NCI-H82 treated with DMSO at 0.1 percent for 48 hours (cell line): ENCODE data around the gene SLC15A4.

Source experiments
- DNase-seq: peaks from one replicate; lab custom pipeline; 2025; ENCODE audit not compliant: unreplicated experiment; lab: John Stamatoyannopoulos, UW

Gene SLC15A4

DNA sequence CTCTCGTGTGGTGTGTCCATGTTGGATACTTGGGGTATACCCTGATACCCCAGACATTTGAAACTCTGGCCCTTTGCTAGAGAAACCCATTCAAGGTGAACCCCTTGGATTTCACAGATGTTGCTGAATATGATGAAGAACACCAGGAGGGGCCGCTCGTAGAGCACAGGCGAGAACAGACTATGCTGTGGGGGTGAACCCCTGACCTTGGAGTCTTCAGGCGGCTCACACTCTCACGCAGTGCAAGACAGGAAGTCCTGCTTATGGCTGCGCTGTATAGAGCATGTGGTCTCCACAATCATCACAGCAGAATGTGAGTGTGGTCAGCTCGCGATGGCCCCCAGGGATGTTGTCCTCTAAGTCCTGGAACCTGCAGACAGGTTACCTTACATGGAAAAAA, 60.4 kb downstream of the SLC15A4 start:
- DNase-seq, result no peak

DNA sequence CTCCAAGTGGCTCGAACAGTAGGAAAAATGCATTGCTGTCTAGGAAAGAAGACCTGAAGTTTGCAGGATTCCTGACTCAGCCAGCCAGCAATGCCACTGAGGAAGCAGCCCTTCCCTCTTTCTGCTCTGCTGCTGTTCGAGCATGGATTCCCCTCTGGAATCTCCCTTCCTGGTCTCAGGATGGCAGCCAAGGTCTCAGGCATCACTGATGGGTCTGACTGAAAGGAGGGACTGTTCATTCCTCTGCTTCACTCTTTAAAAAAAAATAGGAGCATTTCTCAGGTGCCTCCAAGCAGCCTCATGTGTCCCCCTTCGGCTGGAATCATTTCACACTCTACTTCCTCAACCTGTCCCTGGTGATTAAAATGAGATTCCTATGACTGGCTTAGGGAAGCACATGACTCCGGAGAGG, 62.4 kb downstream of the SLC15A4 start:
- DNase-seq, result no peak

DNA sequence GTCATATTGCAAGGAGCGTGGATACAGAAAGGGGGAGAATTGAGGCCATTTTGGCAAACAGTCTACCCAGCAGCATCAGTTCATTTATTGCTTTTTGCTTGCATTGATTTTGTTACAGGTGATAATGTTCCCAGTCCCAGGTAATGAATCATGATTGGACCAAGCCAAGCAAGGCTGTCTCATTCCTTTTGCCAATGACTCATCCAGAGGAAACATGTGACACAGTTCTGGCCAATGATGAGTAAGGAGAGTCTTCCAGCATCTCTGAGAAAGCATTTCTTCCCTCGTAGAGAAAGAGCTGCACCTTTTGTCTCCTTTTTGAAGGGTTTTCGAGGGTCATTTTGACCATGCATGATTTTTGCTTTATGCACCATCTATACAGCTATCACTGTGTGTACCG, 68.2 kb downstream of the SLC15A4 start:
- no peak for DNase-seq

DNA sequence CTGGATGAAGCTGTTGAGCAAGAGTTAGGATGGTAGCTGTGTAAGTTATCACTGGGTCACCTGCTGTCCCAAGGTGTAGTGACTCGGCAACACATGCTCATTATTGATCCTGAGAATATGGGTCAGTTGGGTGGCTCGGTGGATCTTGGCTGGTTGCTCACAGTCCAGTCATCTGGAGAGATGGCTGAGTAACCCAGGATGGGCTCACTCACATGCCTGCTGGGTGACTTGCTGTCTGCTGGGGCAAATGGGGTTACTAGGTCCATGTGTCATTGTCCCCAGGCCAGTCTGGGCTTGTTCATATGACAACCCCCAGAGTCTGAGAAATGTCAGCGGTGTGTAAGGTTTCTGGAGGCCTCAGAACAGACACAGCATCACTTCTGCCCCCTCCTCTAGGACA, 69.5 kb downstream of the SLC15A4 start:
- DNase-seq, result no peak

DNA sequence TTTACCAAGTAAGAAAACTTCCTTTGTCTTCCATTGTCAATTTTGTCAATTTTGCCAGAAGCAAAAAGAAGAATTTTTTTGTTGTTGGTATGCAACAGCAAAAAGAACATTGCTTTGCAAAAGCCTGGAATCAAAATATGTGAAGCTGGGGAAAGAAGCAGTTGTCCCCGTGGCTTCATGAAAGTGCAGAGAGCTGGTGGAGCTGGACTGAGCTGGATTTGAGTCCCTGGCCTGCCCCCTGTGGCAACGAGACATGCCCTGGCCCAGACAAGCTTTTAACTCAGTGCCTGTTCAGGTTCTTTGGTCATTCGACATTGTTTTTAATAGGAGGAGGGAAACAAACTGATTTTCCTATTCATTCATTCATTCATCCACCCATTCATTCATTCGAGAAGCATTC, 70.3 kb downstream of the SLC15A4 start:
- no peak for DNase-seq

DNA sequence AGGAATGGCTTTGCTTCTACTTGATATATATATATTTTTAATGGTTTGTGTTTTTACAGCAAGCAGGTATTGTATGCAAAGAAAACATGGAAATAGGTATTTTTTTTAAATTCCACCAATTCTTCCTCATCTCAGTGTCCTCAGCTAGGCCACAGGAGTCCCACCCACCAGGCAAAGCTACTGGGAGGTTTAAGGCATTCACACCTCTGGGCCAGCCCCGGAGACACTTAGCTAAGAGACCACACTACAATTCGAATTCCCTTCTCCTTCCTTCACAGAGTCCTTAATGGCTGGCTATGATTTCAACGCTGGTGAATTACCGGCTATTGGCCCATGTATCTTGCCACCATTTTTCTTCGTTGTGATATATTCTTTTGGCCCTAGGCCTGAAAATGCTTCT, 71.4 kb downstream of the SLC15A4 start:
- DNase-seq, result no peak

DNA sequence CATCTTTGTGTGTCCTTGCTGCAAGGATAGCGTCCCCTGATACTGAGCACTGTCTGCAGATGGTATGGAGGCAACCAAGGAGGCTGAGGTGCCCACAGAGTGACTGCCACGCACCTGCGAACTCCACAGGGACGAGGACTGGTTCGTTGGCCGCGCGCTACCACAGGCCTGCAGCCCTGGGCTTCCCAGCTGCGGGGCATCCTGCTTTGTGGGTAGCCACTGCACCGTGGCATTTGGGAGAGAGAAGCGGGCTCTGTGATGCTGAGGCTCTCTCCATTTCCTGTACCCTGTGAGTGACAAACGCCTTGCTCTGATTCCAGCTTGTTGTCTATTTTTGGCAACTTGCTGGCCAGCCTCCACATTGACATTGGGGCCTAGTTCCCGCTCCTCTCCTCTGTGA, 76.3 kb downstream of the SLC15A4 start:
- no peak for DNase-seq

DNA sequence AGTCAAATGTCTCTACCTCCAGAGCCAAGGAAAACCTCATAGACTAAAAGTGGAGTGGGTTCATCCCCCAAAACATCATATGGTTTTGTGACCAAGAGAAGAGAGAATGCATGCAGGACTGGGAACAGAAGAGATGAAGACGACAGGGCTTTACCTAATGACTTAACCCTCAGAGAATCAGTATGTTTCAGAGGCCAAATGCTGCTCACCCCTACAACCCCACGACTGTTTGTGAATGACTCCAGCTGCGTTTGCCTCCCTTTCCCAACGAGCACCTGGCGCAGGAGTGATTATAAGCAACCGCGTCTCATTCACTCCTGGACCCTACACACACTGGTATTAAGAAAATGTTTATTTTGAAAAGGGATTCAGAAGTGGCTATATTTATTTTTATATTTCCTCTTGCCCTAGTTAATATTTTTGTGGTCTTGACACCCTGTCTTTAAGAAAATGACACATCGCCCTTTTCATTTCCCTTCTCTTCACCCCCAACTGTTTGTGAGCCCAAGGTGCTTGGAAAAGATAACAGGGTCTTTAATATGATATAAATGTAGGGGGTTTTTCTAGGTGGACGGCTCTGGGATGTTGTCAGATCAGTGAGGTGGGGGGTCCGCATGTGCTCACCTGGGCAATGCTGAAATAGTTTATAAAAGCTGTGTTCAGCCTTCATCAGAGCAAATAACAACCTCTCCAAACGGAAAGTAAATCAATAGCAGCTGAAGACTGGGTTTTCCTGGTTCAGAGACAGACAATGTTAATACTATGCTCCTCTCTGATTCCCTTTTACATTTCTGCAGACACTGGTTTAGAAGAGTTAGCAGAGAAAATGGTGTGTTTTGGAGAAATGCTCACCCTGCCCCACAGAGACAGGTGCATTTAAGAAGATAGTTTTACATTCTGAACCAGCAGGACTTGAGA, 77.7 kb downstream of the SLC15A4 start:
- no peak for DNase-seq

DNA sequence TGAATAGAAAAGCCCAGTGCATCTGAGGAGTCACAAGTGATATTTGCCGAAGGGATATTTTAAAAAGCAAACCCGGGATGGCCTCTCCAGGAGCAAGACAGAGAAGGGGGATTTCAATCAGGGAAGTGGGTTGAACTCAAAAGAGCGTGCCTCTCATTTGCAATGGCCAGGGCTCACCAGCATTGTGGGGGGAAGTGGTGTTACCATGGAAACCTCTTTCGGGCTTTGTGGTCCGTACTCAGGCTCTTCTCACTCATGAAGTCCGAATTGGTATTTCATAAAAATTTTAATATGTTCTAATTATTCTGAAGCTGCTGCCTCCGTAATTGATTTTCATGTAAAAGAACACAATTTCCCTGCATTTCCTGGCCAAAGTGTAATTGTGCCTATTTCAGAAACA, 79.8 kb downstream of the SLC15A4 start:
- DNase-seq, result no peak
